ENCODE data around the gene P2RY2. TPM values are rescaled to one million over a fixed set of nuclear protein-coding genes. Genes with fewer than 3 reads are reported as not detected.
A peak's percentile ranks its signal among the peaks of the same experiment; 100 is the strongest.

The P2RY2 gene
- total RNA-seq, 5 donors from 2014 or later (not counting 1 experiment from before 2014, with no cell fraction given), result 0.12 TPM; not detected in 4

- H3K27ac ChIP-seq (ENCODE audit: low read length), result no peak overlapping the region
- Mint-ChIP-seq H3K27ac (no peak overlapping the region), H3K4me3 (no peak overlapping the region), H3K4me1 (peaks cover 0 to 2% (median 0%) of the 10 kb centered on the region in 3 donors), H3K9me3 (no peaks in the 10 kb centered on the region), H3K36me3 (no peaks in the 10 kb centered on the region), H3K27me3 (peaks cover 17 to 30% of the 10 kb centered on the region in 2 donors)
- ChIA-PET CTCF (no interaction called here), POLR2A (interaction anchor here in 1 of 2 donors (0.7 kb wide), 1 partner anchor 490 kb away, joined by 4 read pairs; no protein-coding TSS in a partner anchor)
- ATAC-seq (replicated peaks in 1 of 4), result no peak
- H3K4me1 ChIP-seq (ENCODE audit: control insufficient read depth in 1 of 2, extremely low read depth in 1 of 2, insufficient read depth in 2 of 2, low read length in 2 of 2), result no peaks in the 10 kb centered on the region
- H3K36me3 ChIP-seq (ENCODE audit: control insufficient read depth in 2 of 2, extremely low read depth in 1 of 2, insufficient read depth in 1 of 2, low read length in 1 of 2), result no peaks in the 10 kb centered on the region
- no peaks in the 10 kb centered on the region for H3K9me3 ChIP-seq
- DNase-seq, result no peak
- peaks cover 0 to 32% of the 10 kb centered on the region in 2 experiments for H3K27me3 ChIP-seq (replicated peaks in 1 of 2; ENCODE audit: control insufficient read depth in 2 of 2, extremely low read depth in 1 of 2, insufficient read depth in 2 of 2, low read length in 1 of 2)
- no peak overlapping the region for H3K4me3 ChIP-seq (ENCODE audit: control insufficient read depth in 1 of 2, extremely low read depth in 1 of 2, low read length in 1 of 2)
These were observed 42.0 kb downstream of the P2RY2 start for GRCh38 chr11:73260127-73260457.

- Histone ChIP-seq H3K36me3 (ENCODE audit: control insufficient read depth in 2 of 2, extremely low read depth in 1 of 2, insufficient read depth in 1 of 2, low read length in 1 of 2) (no peaks in the 10 kb centered on the region), H3K4me1 (ENCODE audit: control insufficient read depth in 1 of 2, extremely low read depth in 1 of 2, insufficient read depth in 2 of 2, low read length in 2 of 2) (no peaks in the 10 kb centered on the region), H3K9me3 (no peaks in the 10 kb centered on the region), H3K27me3 (replicated peaks in 1 of 2; ENCODE audit: control insufficient read depth in 2 of 2, extremely low read depth in 1 of 2, insufficient read depth in 2 of 2, low read length in 1 of 2) (peaks cover 0 to 55% of the 10 kb centered on the region in 2 experiments), H3K4me3 (ENCODE audit: control insufficient read depth in 1 of 2, extremely low read depth in 1 of 2, low read length in 1 of 2) (no peak overlapping the region), H3K27ac (ENCODE audit: low read length) (no peak overlapping the region)
- no peak overlapping the region for H3K27ac Mint-ChIP-seq
- ChIA-PET POLR2A (interaction anchor here in 1 of 2 donors (0.7 kb wide), 1 partner anchor 384 kb away, joined by 3 read pairs; no protein-coding TSS in a partner anchor), CTCF (no interaction called here)
- H3K27me3 Mint-ChIP-seq, result peaks cover 30 to 42% of the 10 kb centered on the region in 2 donors
- peaks cover 0 to 2% (median 0%) of the 10 kb centered on the region in 3 donors for H3K4me1 Mint-ChIP-seq
- 78% methylated on average over 2 of the region's 5 CpGs for WGBS (ENCODE audit: insufficient coverage)
- no peaks in the 10 kb centered on the region for H3K9me3 Mint-ChIP-seq
- ATAC-seq (replicated peaks in 1 of 4), result no peak
- H3K4me3 Mint-ChIP-seq, result no peak overlapping the region
- peak in 1 of 35 experiments; percentile 13 for DNase-seq
- no peaks in the 10 kb centered on the region for H3K36me3 Mint-ChIP-seq
These were observed 44.9 kb downstream of the P2RY2 start for GRCh38 chr11:73262851-73263495.

GRCh38 chr11:73263640-73264039, 45.6 kb downstream of the P2RY2 start:
- Histone ChIP-seq H3K9me3 (no peaks in the 10 kb centered on the region), H3K27ac (ENCODE audit: low read length) (no peak overlapping the region), H3K27me3 (replicated peaks in 1 of 2; ENCODE audit: control insufficient read depth in 2 of 2, extremely low read depth in 1 of 2, insufficient read depth in 2 of 2, low read length in 1 of 2) (peaks cover 0 to 52% of the 10 kb centered on the region in 2 experiments), H3K4me1 (ENCODE audit: control insufficient read depth in 1 of 2, extremely low read depth in 1 of 2, insufficient read depth in 2 of 2, low read length in 2 of 2) (no peaks in the 10 kb centered on the region), H3K4me3 (ENCODE audit: control insufficient read depth in 1 of 2, extremely low read depth in 1 of 2, low read length in 1 of 2) (no peak overlapping the region), H3K36me3 (ENCODE audit: control insufficient read depth in 2 of 2, extremely low read depth in 1 of 2, insufficient read depth in 1 of 2, low read length in 1 of 2) (no peaks in the 10 kb centered on the region)
- DNase-seq (peak in 1 of 35 experiments; percentile 3), ATAC-seq (replicated peaks in 1 of 4) (no peak)
- no peaks in the 10 kb centered on the region for H3K9me3 Mint-ChIP-seq
- CTCF ChIA-PET, result no interaction called here
- peaks cover 30 to 42% of the 10 kb centered on the region in 2 donors for H3K27me3 Mint-ChIP-seq
- no peaks in the 10 kb centered on the region for H3K36me3 Mint-ChIP-seq
- H3K4me3 Mint-ChIP-seq, result no peak overlapping the region
- H3K4me1 Mint-ChIP-seq, result peaks cover 0 to 2% (median 0%) of the 10 kb centered on the region in 3 donors
- H3K27ac Mint-ChIP-seq, result no peak overlapping the region
- WGBS (ENCODE audit: insufficient coverage), result 80% methylated on average over 1 of the region's 2 CpGs
- POLR2A ChIA-PET, result no interaction called here

- no peak overlapping the region for H3K4me3 Mint-ChIP-seq
- ATAC-seq (replicated peaks in 1 of 4), result no peak
- ChIA-PET POLR2A (no interaction called here), CTCF (no interaction called here)
- 41% methylated on average over 3 of the region's 4 CpGs for WGBS (ENCODE audit: insufficient coverage)
- no peak overlapping the region for H3K27ac Mint-ChIP-seq
- DNase-seq, result peak in 1 of 35 experiments; percentile 8
- H3K27me3 Mint-ChIP-seq, result peaks cover 30 to 42% of the 10 kb centered on the region in 2 donors
- H3K9me3 Mint-ChIP-seq, result no peaks in the 10 kb centered on the region
- no peaks in the 10 kb centered on the region for H3K9me3 ChIP-seq
- H3K4me3 ChIP-seq (ENCODE audit: control insufficient read depth in 1 of 2, extremely low read depth in 1 of 2, low read length in 1 of 2), result no peak overlapping the region
- no peaks in the 10 kb centered on the region for H3K36me3 ChIP-seq (ENCODE audit: control insufficient read depth in 2 of 2, extremely low read depth in 1 of 2, insufficient read depth in 1 of 2, low read length in 1 of 2)
- H3K4me1 Mint-ChIP-seq, result peaks cover 0 to 2% (median 0%) of the 10 kb centered on the region in 3 donors
- no peaks in the 10 kb centered on the region for H3K36me3 Mint-ChIP-seq
- H3K27ac ChIP-seq (ENCODE audit: low read length), result no peak overlapping the region
- H3K27me3 ChIP-seq (replicated peaks in 1 of 2; ENCODE audit: control insufficient read depth in 2 of 2, extremely low read depth in 1 of 2, insufficient read depth in 2 of 2, low read length in 1 of 2), result peaks cover 0 to 61% of the 10 kb centered on the region in 2 experiments
- H3K4me1 ChIP-seq (ENCODE audit: control insufficient read depth in 1 of 2, extremely low read depth in 1 of 2, insufficient read depth in 2 of 2, low read length in 2 of 2), result no peaks in the 10 kb centered on the region
These were observed 47.3 kb downstream of the P2RY2 start for GRCh38 chr11:73265278-73265810.

GRCh38 chr11:73265853-73266645, 48.0 kb downstream of the P2RY2 start:
- 73% methylated on average over 3 of the region's 3 CpGs for WGBS (ENCODE audit: insufficient coverage)

GRCh38 chr11:73266646-73267020, 48.6 kb downstream of the P2RY2 start:
- no peak overlapping the region for H3K27ac ChIP-seq (ENCODE audit: low read length)

More at GRCh38 chr11:73265853-73266645, 48.0 kb downstream of the P2RY2 start:
- no peaks in the 10 kb centered on the region for H3K9me3 Mint-ChIP-seq
- peaks cover 30 to 42% of the 10 kb centered on the region in 2 donors for H3K27me3 Mint-ChIP-seq
- H3K36me3 ChIP-seq (ENCODE audit: control insufficient read depth in 2 of 2, extremely low read depth in 1 of 2, insufficient read depth in 1 of 2, low read length in 1 of 2), result no peaks in the 10 kb centered on the region
- DNase-seq (peak in 1 of 35 experiments; percentile 19), ATAC-seq (replicated peaks in 1 of 4) (no peak)
- H3K4me3 Mint-ChIP-seq, result no peak overlapping the region
- peaks cover 0 to 2% (median 0%) of the 10 kb centered on the region in 3 donors for H3K4me1 Mint-ChIP-seq
- no peaks in the 10 kb centered on the region for H3K4me1 ChIP-seq (ENCODE audit: control insufficient read depth in 1 of 2, extremely low read depth in 1 of 2, insufficient read depth in 2 of 2, low read length in 2 of 2)
- H3K27ac ChIP-seq (ENCODE audit: low read length), result no peak overlapping the region
- ChIA-PET POLR2A (no interaction called here), CTCF (no interaction called here)
- H3K27ac Mint-ChIP-seq, result no peak overlapping the region
- H3K27me3 ChIP-seq (replicated peaks in 1 of 2; ENCODE audit: control insufficient read depth in 2 of 2, extremely low read depth in 1 of 2, insufficient read depth in 2 of 2, low read length in 1 of 2), result peaks cover 0 to 63% of the 10 kb centered on the region in 2 experiments
- H3K9me3 ChIP-seq, result no peaks in the 10 kb centered on the region
- no peak overlapping the region for H3K4me3 ChIP-seq (ENCODE audit: control insufficient read depth in 1 of 2, extremely low read depth in 1 of 2, low read length in 1 of 2)
- no peaks in the 10 kb centered on the region for H3K36me3 Mint-ChIP-seq

More at GRCh38 chr11:73266646-73267020, 48.6 kb downstream of the P2RY2 start:
- Mint-ChIP-seq H3K27ac (no peak overlapping the region), H3K9me3 (no peaks in the 10 kb centered on the region), H3K27me3 (peaks cover 30 to 42% of the 10 kb centered on the region in 2 donors), H3K36me3 (no peaks in the 10 kb centered on the region), H3K4me3 (no peak overlapping the region), H3K4me1 (peaks cover 0 to 2% (median 0%) of the 10 kb centered on the region in 3 donors)
- CTCF ChIA-PET, result no interaction called here
- Histone ChIP-seq H3K4me1 (ENCODE audit: control insufficient read depth in 1 of 2, extremely low read depth in 1 of 2, insufficient read depth in 2 of 2, low read length in 2 of 2) (no peaks in the 10 kb centered on the region), H3K9me3 (no peaks in the 10 kb centered on the region), H3K36me3 (ENCODE audit: control insufficient read depth in 2 of 2, extremely low read depth in 1 of 2, insufficient read depth in 1 of 2, low read length in 1 of 2) (no peaks in the 10 kb centered on the region), H3K4me3 (ENCODE audit: control insufficient read depth in 1 of 2, extremely low read depth in 1 of 2, low read length in 1 of 2) (no peak overlapping the region), H3K27me3 (replicated peaks in 1 of 2; ENCODE audit: control insufficient read depth in 2 of 2, extremely low read depth in 1 of 2, insufficient read depth in 2 of 2, low read length in 1 of 2) (peaks cover 0 to 63% of the 10 kb centered on the region in 2 experiments)
- 17% methylated on average over 1 of the region's 4 CpGs for WGBS (ENCODE audit: insufficient coverage)
- POLR2A ChIA-PET, result no interaction called here
- DNase-seq (peak in 1 of 35 experiments; percentile 11), ATAC-seq (replicated peaks in 1 of 4) (no peak)
